Kidney glomerular epithelial cell (primary cell): ENCODE results near the gene LGALS9C.
"Not testable (repeated sequence)": the region's sequence is repeated elsewhere in the genome, so short reads cannot be mapped to it uniquely, and the experiment has no call there.

Source experiments
- DNase-seq: peaks from one replicate; lab custom pipeline; 2025; lab: John Stamatoyannopoulos, UW

Gene LGALS9C

DNA sequence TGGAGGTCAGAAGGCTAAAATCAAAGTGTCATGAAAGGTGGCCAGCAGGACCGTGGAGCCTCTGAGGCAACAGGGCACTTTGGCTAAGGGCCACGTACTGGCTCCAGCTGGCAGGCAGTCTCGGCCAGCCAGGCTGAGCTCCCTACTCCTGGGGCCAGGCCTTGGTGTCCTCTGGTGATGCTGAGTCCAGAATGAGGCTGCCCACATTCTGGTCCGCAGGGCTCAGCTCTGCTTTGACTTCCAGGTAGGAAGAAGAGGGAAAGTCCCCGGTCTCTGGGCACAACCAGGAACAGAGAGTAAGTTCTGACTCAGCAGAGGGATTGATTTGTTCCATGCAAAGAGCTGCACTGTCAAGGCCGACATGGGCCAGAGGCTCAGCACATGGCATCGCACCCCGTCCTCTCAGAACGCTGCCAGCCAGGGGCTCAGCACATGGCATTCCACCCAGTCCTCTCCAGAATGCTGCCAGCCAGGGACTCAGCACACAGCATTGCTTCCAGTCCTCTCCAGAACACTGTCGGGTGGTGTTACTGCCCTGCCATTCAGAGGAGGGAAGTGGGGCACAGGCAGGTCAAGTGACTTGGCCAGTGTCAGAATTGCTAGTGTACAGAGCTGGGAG, 2.5 kb downstream of the LGALS9C start:
- not testable (repeated sequence) for DNase-seq

DNA sequence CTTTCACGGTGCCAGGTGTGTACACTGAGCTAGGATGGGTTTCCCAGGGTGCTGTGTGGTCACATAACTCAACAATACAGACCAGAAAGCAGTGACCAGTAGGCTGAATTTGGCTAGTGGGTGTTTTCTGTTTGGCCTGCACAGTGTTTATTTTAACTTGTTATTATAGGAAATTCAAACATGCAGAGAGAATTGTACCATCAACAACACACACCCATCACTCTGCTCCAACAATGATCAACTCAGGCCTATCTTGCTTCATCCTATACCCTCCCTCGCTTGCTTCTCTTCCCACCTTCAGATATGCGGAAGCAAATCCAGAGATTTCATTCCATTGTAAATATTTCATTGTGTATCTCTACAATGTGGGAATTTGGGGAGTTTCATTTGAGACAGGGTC, 5.2 kb downstream of the LGALS9C start:
- DNase-seq: not testable (repeated sequence)

DNA sequence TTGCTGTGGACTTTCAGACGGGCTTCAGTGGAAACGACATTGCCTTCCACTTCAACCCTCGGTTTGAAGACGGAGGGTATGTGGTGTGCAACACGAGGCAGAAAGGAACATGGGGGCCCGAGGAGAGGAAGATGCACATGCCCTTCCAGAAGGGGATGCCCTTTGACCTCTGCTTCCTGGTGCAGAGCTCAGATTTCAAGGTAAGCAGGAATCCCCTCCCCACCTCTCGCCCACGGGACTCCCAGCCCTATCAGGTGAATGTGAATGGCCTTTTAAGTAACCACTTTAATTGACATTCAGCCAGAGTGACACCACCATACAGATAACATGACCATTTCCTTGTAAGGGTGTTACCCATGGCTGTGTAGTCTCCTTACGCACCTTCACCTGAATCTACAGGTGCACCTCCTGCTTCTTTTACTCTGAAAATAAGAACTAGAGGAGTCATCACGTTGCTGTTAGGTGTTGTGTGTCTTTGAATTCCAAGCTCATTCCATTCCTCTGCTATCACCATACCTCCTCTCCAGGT, 9.4 kb downstream of the LGALS9C start:
- DNase-seq: not testable (repeated sequence)

DNA sequence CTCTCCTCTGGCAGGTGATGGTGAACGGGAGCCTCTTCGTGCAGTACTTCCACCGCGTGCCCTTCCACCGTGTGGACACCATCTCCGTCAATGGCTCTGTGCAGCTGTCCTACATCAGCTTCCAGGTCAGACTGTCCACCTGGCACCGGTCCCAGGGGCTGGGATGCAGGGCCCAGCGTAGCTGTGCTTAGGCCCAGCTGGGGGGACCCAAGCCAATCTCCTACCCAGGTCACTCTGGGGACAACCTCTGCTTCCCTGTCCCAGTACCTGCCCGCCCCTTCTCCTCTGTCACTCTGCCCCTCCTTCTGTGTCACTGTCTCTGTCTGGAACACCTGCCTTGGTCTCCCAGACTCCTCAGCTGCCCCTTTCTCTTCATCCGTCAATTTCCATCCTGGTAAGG, 11.0 kb downstream of the LGALS9C start:
- DNase-seq: not testable (repeated sequence)

DNA sequence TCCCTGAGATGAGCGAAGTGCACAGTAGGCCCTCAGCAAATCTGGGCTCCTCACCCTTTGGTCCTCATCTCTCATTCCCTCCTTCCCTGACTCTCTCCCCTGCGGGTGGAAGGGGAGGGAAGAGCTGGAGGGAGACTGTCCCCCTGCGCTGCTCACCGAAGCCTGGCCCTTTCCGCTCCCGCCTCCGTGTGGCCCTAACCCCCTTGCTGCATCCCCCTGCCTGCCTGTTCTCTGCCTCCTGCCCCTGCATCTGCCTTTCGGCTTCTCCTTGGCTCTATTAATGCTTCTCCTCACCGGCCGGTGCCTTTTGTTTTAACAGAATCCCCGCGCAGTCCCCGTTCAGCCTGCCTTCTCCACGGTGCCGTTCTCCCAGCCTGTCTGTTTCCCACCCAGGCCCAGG, 12.0 kb downstream of the LGALS9C start:
- DNase-seq: not testable (repeated sequence)

DNA sequence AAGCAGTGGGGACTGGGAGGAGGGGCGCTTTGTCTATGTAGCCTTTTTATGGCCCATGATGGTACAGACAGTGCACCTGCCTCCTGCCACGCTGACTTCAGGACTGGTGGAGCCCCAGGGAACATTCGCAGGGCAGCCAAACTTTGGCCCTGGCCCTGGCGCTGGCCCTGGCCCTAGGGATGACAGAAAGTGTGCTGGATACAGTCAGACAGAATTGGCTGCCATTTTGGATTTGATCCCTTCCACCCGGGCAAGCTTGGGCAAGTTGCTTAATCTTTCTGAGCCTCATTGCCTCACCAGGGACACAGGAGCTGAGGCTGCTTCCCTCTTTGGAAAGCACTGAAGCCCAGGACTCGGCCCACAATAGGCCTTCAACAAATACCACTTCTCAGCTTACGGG, 13.4 kb downstream of the LGALS9C start:
- DNase-seq: not testable (repeated sequence)

DNA sequence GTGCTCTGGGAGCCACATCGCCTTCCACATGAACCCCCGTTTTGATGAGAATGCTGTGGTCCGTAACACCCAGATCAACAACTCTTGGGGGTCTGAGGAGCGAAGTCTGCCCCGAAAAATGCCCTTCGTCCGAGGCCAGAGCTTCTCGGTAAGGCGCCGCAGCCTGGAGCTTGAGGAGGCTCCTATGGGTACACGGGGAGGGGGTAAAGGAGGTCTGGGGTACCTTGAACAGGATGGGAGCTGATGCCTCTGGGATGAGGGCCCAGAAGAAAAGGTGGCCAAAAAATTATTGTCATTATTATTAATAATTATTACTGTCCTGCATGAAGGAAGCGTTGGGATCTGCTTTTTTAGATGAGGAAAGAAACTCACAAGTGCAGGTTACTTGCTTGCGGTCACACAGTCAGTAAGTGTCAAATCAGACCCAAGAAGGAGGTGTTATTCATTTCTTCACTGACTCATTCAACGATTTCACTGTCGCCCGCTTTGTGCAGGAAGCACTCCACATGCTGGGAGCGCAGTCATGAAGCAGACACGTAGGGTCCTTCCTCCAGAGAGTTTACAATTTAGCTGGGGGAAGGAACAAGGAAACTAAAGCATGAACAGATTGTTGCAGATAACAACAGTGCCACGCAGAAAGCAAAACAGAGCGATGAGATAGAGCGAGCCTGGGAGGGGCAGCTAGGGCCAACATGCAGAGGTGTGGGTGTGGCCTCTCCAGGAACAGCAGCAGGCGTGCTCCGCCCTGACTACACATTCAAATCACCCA, 16.3 kb downstream of the LGALS9C start:
- DNase-seq: not testable (repeated sequence)

DNA sequence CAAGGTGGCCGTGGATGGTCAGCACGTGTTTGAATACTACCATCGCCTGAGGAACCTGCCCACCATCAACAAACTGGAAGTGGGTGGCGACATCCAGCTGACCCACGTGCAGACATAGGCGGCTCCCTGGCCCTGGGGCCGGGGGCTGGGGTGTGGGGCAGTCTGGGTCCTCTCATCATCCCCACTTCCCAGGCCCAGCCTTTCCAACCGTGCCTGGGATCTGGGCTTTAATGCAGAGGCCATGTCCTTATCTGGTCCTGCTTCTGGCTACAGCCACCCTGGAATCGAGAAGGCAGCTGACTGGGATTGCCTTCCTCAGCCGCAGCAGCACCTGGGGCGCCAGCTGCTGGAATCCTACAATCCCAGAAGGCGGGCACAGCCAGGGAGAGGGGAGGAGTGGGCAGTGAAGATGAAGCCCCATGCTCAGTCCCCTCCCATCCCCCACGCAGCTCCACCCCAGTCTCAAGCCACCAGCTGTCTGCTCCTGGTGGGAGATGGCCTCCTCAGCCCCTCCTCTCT, 17.7 kb downstream of the LGALS9C start:
- DNase-seq: not testable (repeated sequence)

DNA sequence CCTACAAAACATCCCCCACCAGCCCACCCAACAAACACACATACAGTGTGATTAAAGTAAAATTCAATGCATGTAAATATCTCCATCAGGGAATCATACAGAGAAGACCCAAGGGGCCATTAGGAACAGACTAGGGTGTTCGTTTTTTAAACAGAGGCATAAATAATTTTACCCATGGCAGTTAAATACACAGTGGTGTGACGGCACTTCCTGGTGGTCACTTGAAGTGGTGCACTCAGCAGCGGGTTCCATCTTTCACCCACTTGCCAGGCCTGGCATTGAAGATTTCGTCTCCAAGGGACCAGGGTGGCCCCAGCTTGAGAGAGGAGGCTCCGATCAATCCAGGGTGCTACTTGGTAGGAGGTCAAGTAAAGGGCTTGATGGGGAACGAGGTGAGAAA, 20.5 kb downstream of the LGALS9C start:
- not testable (repeated sequence) for DNase-seq

DNA sequence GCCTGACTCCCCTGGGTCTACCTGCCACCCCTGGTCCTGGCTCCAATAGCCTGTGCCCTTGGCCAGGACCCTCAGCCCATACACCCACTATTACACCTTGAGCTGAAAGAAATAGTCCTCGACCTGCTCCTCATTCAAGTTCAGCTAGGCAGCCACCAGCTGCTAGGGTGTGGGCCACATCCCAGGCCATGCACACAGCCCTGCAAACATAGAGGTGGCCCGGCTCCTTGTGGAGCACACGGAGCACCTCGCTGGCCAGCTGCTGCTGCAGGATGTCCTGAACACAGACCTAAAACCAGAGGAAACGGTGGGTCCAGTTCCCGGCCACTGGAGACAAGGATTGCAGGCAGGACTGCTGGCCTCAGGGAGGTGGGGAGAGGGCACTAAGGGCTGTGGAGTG, 22.5 kb downstream of the LGALS9C start:
- not testable (repeated sequence) for DNase-seq

DNA sequence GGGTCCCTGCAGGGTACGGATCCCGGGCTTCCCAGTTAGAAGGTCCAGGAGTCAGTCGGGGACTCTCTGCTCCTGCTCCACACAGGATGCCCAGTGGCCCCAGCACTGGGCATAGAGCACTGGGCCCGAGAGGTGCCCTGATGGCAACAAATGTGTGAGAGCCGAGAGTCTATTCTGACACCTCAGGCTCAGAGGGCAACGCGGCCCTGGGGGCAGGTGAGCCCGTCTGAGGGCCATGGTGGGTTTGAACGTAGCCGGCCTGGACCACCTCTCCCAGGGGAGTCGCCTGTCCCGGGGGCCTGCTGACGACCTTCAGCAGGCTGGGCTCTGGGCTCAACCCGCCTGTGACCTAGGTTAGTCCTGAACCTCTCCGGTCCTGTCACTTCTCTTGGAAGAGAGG, 23.2 kb downstream of the LGALS9C start:
- DNase-seq: not testable (repeated sequence)

DNA sequence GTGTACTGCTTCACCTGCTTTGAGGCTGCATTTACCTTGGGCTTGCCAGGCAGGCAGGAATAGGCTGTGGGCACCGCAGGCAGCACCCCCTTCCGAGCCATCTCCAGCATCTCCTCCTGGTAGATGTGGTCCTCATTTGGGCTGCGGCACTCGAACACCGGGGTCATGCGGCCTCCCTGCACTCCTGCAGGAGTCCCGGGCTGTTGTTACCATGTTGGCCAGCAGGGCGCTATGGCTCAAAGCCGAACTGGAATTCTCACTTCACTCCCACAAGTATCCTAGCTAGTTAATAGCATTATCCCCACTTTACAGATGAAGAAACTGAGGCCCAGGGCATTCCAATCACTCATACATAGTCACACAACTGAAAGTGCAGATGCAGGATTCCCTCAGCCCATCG, 23.7 kb downstream of the LGALS9C start:
- DNase-seq: not testable (repeated sequence)

DNA sequence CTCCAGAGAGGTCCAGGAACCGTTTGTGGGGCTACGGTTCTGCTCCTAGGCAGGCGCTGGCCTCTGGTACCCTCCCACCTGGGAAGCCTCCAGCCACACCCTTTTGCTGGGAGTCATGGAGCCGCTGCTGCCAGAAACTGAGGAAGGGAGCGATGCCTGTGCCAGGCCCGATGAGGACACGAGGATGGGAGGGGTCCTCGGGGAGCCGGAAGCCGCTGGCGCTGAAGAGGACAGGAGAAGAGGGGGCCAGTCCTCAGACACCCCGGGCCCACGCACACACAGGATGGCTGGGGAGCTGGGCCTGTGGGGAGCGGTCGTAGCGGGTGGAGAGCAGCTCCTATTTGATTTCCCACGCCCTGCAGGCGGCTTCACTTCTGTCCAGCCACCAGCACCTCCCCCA, 24.2 kb downstream of the LGALS9C start:
- DNase-seq: not testable (repeated sequence)

DNA sequence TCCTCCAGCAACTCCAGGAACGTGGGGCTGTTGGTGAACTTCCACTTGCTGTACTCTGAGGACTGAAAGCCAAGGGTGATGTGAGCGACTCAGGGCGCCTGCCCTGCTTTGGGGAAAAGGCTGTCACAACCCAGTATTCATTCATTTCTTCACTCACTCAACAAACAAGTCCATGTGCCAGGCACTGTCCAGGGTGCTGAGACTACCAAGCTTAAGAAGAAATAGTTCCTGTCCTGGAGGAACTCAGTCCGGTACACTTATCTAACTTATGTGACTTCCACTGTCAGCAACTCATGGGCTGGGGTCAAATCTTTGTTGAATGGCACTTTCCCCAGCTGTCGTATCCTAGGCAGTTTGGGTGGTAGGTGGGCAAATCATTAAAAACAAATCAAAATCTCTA, 26.6 kb downstream of the LGALS9C start:
- DNase-seq: not testable (repeated sequence)

DNA sequence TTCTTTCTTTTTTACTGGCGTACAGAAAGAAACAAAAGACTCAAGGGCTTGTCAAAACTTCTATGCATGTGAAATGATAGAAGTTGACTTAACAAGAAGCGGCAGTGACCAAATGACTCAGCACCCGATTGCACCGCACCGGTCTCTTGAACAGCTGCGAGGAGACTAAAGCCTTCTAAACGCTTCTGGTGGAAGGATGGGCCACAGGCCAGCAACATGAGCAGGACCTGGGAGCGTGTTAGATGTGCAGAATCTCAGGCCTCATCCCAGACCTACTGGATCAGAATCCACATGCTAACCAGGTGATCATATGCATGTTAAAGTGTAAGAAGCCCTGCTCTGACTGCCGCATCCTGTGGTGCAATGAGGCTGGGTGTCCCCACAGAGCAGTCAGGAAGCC, 31.1 kb downstream of the LGALS9C start:
- DNase-seq: not testable (repeated sequence)

DNA sequence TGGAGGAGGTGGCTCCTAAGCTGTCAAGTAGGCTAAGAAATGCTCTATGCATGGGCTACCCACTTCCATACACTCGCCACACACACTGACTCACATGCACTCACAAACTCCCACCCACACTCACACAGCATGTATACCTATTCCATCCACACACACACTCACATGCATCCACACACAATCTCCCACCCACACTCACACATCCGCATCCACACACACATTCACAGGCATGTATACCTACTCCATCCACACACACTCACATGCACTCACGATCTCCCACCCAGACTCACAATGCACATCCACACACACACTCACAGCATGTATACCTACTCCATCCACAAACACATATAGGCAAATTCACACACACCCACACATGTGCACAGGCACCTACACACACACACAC, 32.1 kb downstream of the LGALS9C start:
- DNase-seq: not testable (repeated sequence)

DNA sequence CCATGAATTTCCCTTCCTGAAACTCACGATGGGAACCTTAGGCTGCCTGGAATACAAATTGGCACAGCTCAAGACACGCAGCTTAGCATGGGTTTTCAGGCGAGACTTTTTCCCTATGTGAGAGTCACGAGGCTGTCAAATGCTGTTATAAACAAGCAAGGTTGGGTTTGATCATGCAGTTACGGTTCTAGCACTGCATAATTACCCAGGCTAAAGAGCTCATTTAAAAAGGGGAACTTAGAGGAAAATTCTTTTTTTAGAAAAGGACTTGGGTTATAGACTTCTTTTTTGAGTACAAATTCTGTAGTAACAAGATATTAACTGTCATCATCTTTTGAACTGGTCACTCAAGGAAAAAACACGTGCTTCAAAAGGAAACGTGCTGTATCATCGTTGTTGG, 44.5 kb downstream of the LGALS9C start:
- not testable (repeated sequence) for DNase-seq

DNA sequence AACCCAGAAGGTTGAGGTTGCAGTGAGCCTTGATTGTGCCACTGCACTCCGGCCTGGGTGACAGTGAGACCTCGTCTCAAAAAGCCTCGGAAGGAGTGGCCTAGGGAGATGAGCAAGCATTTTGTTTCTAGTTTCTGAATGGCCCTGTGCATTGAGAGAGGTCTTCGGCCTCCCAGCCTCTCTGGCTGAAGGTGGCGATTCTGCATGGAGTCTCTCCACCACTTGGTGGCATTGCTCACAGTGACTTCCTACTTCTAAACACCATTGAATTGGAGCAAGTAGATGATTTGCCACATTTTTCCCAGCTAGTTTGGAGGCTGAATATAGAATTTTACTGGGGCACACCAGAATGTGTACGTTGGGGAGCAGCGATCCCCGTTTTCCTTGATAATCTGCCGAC, 48.4 kb downstream of the LGALS9C start:
- DNase-seq: not testable (repeated sequence)

DNA sequence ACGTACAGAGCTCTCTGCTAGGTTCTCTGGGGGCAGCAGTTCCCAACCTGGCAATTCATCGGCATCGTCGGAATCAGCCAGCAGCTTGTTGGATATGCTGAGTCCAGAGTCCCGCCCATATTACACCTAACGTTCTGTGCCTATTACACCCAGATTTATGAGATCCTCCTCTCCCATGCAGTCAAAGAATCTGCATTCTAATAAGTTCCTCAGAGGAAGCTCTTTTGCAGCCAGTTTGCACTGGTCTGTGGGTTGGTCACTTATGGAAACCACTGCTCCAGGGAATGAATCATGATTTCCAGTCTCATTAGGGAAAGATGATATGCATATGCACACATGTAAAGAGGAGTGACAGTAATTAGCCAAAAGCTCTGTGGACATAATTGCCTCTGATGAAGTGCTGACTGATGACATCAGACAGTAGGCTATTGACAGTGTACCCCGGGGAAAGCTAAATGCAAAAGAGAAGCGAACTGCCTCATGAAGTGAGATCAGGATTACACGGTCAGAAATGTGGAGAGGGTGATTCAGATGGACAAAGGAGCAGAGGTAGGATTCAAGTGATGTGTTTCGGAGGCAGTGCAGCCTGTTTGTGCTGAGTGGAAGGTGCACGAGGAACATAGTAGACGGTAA, 49.7 kb downstream of the LGALS9C start:
- DNase-seq: not testable (repeated sequence)

DNA sequence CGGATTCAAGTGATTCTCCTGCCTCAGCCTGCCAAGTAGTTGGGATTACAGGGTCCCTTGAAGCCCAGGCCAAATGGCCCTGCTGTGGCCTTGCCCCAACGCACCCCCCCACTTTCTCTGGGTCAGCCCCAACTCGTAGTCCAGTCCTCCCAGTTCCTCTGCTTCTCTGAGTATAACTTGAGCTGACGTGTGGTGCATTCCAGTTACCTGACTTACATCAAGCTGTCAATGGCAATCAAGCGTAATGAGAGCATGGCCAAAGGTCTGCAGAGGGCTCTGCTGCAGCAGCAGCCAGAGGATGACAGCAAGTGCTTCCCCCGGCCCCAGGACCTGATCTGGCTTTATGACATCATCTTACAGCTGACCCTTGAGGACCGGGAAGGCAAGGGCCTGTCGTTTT, 50.8 kb downstream of the LGALS9C start:
- DNase-seq: not testable (repeated sequence)

DNA sequence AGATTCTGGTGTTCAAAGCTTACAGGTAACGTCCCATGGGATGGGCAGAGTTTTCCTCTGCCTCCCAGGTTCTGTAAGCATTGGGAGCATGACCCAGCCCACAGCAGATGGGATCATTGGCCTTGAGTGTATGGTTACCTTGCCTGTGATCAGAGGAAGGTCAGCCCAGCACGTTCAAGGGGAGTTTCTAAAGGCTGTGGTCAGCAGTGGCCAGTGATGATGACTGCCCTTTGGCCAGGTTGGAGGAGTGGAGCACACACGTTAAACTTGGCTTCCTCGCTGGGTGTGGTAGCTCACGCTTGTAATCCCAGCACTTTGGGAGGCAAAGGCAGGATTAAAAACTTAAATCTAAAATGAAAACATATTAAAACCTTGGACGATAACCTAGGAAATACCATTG, 51.8 kb downstream of the LGALS9C start:
- not testable (repeated sequence) for DNase-seq

DNA sequence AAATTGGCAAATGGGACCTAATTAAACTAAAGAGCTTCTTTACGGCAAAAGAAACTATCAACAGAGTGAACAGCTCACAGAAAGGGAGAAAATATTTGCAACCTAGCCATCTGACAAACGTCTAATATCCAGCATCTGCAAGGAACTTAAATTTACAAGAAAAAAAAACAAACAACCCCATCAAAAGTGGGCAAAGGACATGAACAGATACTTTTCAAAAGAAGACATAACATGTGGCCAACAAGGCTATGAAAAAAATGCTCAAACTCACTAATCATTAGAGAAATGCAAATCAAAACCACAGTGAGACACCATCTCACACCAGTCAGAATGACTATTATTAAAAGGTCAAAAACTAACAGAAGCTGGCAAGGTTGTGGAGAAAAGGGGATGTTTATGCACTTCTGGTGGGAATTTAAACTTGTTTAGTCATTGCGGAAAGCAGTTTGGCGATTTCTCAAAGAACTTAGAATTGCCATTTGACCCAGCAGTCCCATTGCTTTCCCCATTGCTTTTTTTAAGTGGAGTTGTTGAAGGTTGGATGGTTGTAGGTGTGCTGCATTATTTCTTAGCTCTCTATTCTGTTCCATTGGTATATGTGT, 52.4 kb downstream of the LGALS9C start:
- not testable (repeated sequence) for DNase-seq
